ENCODE data around the gene NCSTN. TPM values are rescaled to one million over a fixed set of nuclear protein-coding genes. Genes with fewer than 3 reads are reported as not detected.

The NCSTN gene
- total RNA-seq, 1 donor from 2014 or later = 83.1 TPM

- Mint-ChIP-seq H3K4me1 (peaks cover 10% of the 10 kb centered on the region), H3K4me3 (no peak overlapping the region), H3K27me3 (ENCODE audit: low read depth) (peaks cover 3% of the 10 kb centered on the region), H3K27ac (ENCODE audit: unreplicated experiment) (no peak overlapping the region), H3K36me3 (ENCODE audit: low read depth) (no peaks in the 10 kb centered on the region), H3K9me3 (no peaks in the 10 kb centered on the region)
- TF ChIP-seq CTCF (conservative IDR thresholded peaks at IDR 0.05) = no peak
- no peak for DNase-seq (ENCODE audit: low read depth, low spot score)
Measured at GRCh38 chr1:160394673-160395072, 51.5 kb downstream of the NCSTN start.

GRCh38 chr1:160397651-160398050 lies 54.5 kb downstream of the NCSTN start:
- H3K9me3 Mint-ChIP-seq = no peaks in the 10 kb centered on the region
- no peaks in the 10 kb centered on the region for H3K27me3 Mint-ChIP-seq (ENCODE audit: low read depth)
- no peaks in the 10 kb centered on the region for H3K36me3 Mint-ChIP-seq (ENCODE audit: low read depth)
- peaks cover 28% of the 10 kb centered on the region for H3K4me1 Mint-ChIP-seq
- H3K27ac Mint-ChIP-seq (ENCODE audit: unreplicated experiment) = no peak overlapping the region
- DNase-seq (ENCODE audit: low read depth, low spot score) = no peak
- TF ChIP-seq CTCF (conservative IDR thresholded peaks at IDR 0.05) = no peak
- H3K4me3 Mint-ChIP-seq = no peak overlapping the region

DNA sequence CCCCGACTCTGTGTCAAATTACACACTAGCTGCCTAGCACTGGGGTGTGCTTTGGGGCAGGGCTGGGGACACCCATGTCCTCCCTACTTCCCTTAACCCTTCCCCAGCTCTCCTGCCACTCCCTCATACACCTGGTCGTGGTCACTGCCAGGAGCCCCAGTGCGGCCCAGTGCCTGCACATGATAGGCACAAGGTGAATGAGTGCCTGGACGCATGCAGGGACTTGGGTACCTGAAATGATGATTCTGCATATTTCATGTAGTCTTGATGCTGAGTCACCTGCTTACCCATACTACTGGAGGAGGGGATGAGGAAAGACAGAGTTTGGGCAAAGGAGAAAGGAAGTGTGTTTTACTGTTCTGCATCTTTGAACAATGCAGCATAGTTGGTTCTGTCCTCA lies 55.6 kb downstream of the NCSTN start:
- Mint-ChIP-seq H3K4me3 (peak overlapping the region; percentile 89), H3K9me3 (no peaks in the 10 kb centered on the region), H3K27me3 (ENCODE audit: low read depth) (no peaks in the 10 kb centered on the region), H3K27ac (ENCODE audit: unreplicated experiment) (peak overlapping the region; percentile 90), H3K4me1 (peaks cover 40% of the 10 kb centered on the region), H3K36me3 (ENCODE audit: low read depth) (no peaks in the 10 kb centered on the region)
- TF ChIP-seq CTCF (conservative IDR thresholded peaks at IDR 0.05) = no peak
- no peak for DNase-seq (ENCODE audit: low read depth, low spot score)

GRCh38 chr1:160399544-160400222 lies 56.5 kb downstream of the NCSTN start:
- Mint-ChIP-seq H3K4me3 (peak overlapping the region; percentile 89), H3K27ac (ENCODE audit: unreplicated experiment) (peak overlapping the region; percentile 60), H3K36me3 (ENCODE audit: low read depth) (no peaks in the 10 kb centered on the region), H3K4me1 (peaks cover 48% of the 10 kb centered on the region), H3K27me3 (ENCODE audit: low read depth) (no peaks in the 10 kb centered on the region), H3K9me3 (no peaks in the 10 kb centered on the region)
- no peak for DNase-seq (ENCODE audit: low read depth, low spot score)
- TF ChIP-seq CTCF (conservative IDR thresholded peaks at IDR 0.05) = peak; percentile 51

GRCh38 chr1:160400223-160400645 lies 57.1 kb downstream of the NCSTN start, which contains the start of gene VANGL2:
TSS of gene VANGL2 (plus strand) at chr1:160400564. CDS start at chr1:160415838, 15,274 bp downstream.
- DNase-seq (ENCODE audit: low read depth, low spot score) = peak; percentile 93
- Mint-ChIP-seq H3K9me3 (no peaks in the 10 kb centered on the region), H3K4me1 (peaks cover 54% of the 10 kb centered on the region), H3K27ac (ENCODE audit: unreplicated experiment) (peak within 1 kb of the TSS; percentile 60), H3K27me3 (ENCODE audit: low read depth) (no peaks in the 10 kb centered on the region), H3K4me3 (peak within 1 kb of the TSS; percentile 95), H3K36me3 (ENCODE audit: low read depth) (peaks cover under 1% of the 10 kb centered on the region)
- TF ChIP-seq CTCF (conservative IDR thresholded peaks at IDR 0.05) = no peak

Data from neural crest cell (in vitro differentiated cells).